Calu3 (cell line): ENCODE data around the gene LRRC25. TPM values are rescaled to one million over a fixed set of nuclear protein-coding genes. Genes with fewer than 3 reads are reported as not detected.

Source experiments
- BruUV-seq: library from RNA; stranded (reverse); fragments of 400-500 nt; replicated peaks from 2 replicates; lab custom pipeline; 2021; lab: Mats Ljungman, UMichigan
- CTCF ChIA-PET: fragments of 300-600 bp; sonication (Branson Sonifier 250); formaldehyde crosslinking; loops from one replicate; lab custom pipeline; 2022; ENCODE audit warnings: antibody characterized with exemption; lab: Charles Lee
- DNase-seq: peaks from one replicate; pipeline ENCODE4 v3.0.0; 2022
- H3K27ac Mint-ChIP-seq: one replicate; pipeline ENCODE4 v1.8.0; 2022; ENCODE audit warnings: mixed read lengths; ENCODE audit not compliant: unreplicated experiment
- H3K27me3 Mint-ChIP-seq: one replicate; pipeline ENCODE4 v1.8.0; 2022; ENCODE audit warnings: mixed read lengths; ENCODE audit not compliant: unreplicated experiment
- H3K36me3 Mint-ChIP-seq: one replicate; pipeline ENCODE4 v1.8.0; 2022; ENCODE audit warnings: mild to moderate bottlenecking, moderate library complexity, mixed read lengths; ENCODE audit not compliant: insufficient read depth, unreplicated experiment
- H3K4me1 Mint-ChIP-seq: one replicate; pipeline ENCODE4 v1.8.0; 2022; ENCODE audit warnings: mild to moderate bottlenecking, low read depth, mixed read lengths; ENCODE audit not compliant: unreplicated experiment
- H3K4me3 Mint-ChIP-seq: one replicate; pipeline ENCODE4 v1.8.0; 2022; ENCODE audit warnings: mild to moderate bottlenecking, low read depth, moderate library complexity, mixed read lengths; ENCODE audit not compliant: unreplicated experiment
- H3K9me3 Mint-ChIP-seq: one replicate; pipeline ENCODE4 v1.8.0; 2022; ENCODE audit warnings: low read depth, mixed read lengths; ENCODE audit not compliant: unreplicated experiment
- CTCF ChIP-seq: fragments of 200-600 bp; IDR thresholded peaks from one replicate; pipeline ENCODE4 v1.8.0; 2022; ENCODE audit warnings: antibody characterized with exemption; ENCODE audit not compliant: unreplicated experiment
- intact Hi-C: fragments of 100-400 bp; cut with micrococcal nuclease; formaldehyde crosslinking; loops from one replicate; pipeline ENCODE4 v1.10.0; 2022; ENCODE audit not compliant: unreplicated experiment
- total RNA-seq: library from RNA; stranded (reverse); gene quantifications from 2 replicates; pipeline ENCODE4 v1.2.3, GENCODE V29; 2022

LRRC25 gene
- total RNA-seq, 1 experiment from 2014 or later: not detected

- peaks cover 20% of the 10 kb centered on the region for H3K36me3 Mint-ChIP-seq
- intact Hi-C loops: no loop called here
- no peaks in the 10 kb centered on the region for H3K27me3 Mint-ChIP-seq
- CTCF ChIA-PET: interaction anchor here (0.6 to 1.6 kb wide), 5 partner anchors 16 to 156 kb away, joined by 3 to 6 read pairs (median 5); partner anchors contain the start of gene GDF15
- H3K27ac Mint-ChIP-seq: peak overlapping the region; percentile 82
- peak; percentile 10 for TF ChIP-seq CTCF
- H3K9me3 Mint-ChIP-seq: no peaks in the 10 kb centered on the region
- H3K4me3 Mint-ChIP-seq: peak overlapping the region; percentile 65
- peaks cover 24% of the 10 kb centered on the region for H3K4me1 Mint-ChIP-seq
- peak; percentile 69 for DNase-seq
- BruUV-seq: no TSS peak
Measured at GRCh38 chr19:18401580-18402112, 4.2 kb upstream of the LRRC25 start.

- H3K27me3 Mint-ChIP-seq: no peaks in the 10 kb centered on the region
- BruUV-seq: no TSS peak
- DNase-seq: peak; percentile 57
- peaks cover 24% of the 10 kb centered on the region for H3K4me1 Mint-ChIP-seq
- no peaks in the 10 kb centered on the region for H3K9me3 Mint-ChIP-seq
- no peak overlapping the region for H3K27ac Mint-ChIP-seq
- intact Hi-C loops: no loop called here
- CTCF ChIA-PET: interaction anchor here (0.6 kb wide), 1 partner anchor 671 kb away, joined by 6 read pairs; no protein-coding TSS in a partner anchor
- H3K4me3 Mint-ChIP-seq: no peak overlapping the region
- no peak for TF ChIP-seq CTCF
- H3K36me3 Mint-ChIP-seq: peaks cover 16% of the 10 kb centered on the region
Measured at GRCh38 chr19:18399008-18399407, 1.6 kb upstream of the LRRC25 start.

GRCh38 chr19:18396471-18397241 lies 766 bp downstream of the LRRC25 start:
- H3K36me3 Mint-ChIP-seq: peaks cover 7% of the 10 kb centered on the region
- no peak overlapping the region for H3K4me3 Mint-ChIP-seq
- peaks cover 4% of the 10 kb centered on the region for H3K4me1 Mint-ChIP-seq
- CTCF ChIA-PET: no interaction called here
- H3K27ac Mint-ChIP-seq: no peak overlapping the region
- no peaks in the 10 kb centered on the region for H3K9me3 Mint-ChIP-seq
- TF ChIP-seq CTCF: no peak
- intact Hi-C loops: no loop called here
- BruUV-seq: no TSS peak
- no peak for DNase-seq
- no peaks in the 10 kb centered on the region for H3K27me3 Mint-ChIP-seq

GRCh38 chr19:18393836-18394235 lies 3.6 kb downstream of the LRRC25 start:
- peaks cover 24% of the 10 kb centered on the region for H3K36me3 Mint-ChIP-seq
- no peak for TF ChIP-seq CTCF
- no peak overlapping the region for H3K27ac Mint-ChIP-seq
- H3K9me3 Mint-ChIP-seq: no peaks in the 10 kb centered on the region
- no peak overlapping the region for H3K4me3 Mint-ChIP-seq
- no peaks in the 10 kb centered on the region for H3K27me3 Mint-ChIP-seq
- peaks cover 22% of the 10 kb centered on the region for H3K4me1 Mint-ChIP-seq
- intact Hi-C loops: no loop called here
- DNase-seq: no peak
- CTCF ChIA-PET: no interaction called here
- no TSS peak for BruUV-seq
